NCI-H1092 (cell line): ENCODE data around the gene MTURN.

Source experiments
- DNase-seq: peaks from one replicate; lab custom pipeline; 2025; lab: John Stamatoyannopoulos, UW

Gene MTURN

GRCh38 chr7:30209951-30210350, 75.2 kb downstream of the MTURN start:
- DNase-seq = no peak
